Glomerular endothelial cell (primary cell): ENCODE results near the gene KRT39. TPM values are rescaled to one million over a fixed set of nuclear protein-coding genes. Genes with fewer than 3 reads are reported as not detected.

Experiments used
- DNase-seq: peaks from one replicate; pipeline ENCODE4 v3.0.0-alpha.2; 2011; ENCODE audit warnings: low read depth, low spot score; ENCODE audit errors: extremely low read depth
- total RNA-seq: library from RNA; depleted of rRNA; stranded (reverse); fragments of >200 nt; gene quantifications from 2 replicates; pipeline ENCODE4 v1.2.3, GENCODE V29; 2015

Gene KRT39
- total RNA-seq, 1 donor from 2014 or later = not detected

DNA sequence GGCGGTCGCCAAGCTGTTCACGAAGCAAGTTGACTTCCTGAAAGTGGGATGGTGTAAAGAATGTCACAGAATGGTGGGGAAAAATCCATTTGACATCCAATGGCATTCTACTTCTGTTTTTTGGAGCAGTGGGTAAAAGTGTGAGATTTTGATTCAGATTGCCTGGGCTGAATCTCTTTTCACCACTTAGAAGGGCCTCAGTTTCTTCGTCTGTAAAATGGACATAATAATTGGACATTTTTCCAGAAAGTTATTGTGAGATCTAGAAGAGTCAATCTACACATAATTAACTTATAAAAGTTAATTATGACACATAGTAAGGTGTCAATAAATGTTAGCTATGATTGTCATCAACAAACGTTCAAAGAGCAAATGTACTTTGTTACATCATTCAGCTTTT lies 14.4 kb upstream of the KRT39 start:
- no peak for DNase-seq

DNA sequence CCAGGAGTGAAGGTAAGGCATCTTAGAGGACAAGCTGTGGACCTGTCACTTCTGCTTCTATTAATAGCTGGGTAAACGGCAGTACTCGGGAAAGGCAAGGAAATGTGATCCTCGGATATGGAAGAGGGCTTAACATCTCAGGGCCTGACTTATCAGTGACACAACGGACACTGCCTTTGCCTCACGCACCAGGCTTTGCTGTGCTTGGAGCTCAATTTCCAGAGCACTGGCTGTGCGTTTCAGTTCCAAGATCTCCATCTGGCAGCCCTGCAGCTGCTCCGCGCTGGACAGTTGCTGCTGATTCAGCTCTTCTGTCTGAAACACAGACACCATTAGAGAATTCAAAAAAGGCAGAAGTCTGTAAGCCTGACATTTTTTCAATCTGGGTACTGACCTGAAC lies 13.8 kb upstream of the KRT39 start:
- DNase-seq = no peak

- no peak for DNase-seq
Measured at GRCh38 chr17:40980117-40980516, 13.4 kb upstream of the KRT39 start.

DNA sequence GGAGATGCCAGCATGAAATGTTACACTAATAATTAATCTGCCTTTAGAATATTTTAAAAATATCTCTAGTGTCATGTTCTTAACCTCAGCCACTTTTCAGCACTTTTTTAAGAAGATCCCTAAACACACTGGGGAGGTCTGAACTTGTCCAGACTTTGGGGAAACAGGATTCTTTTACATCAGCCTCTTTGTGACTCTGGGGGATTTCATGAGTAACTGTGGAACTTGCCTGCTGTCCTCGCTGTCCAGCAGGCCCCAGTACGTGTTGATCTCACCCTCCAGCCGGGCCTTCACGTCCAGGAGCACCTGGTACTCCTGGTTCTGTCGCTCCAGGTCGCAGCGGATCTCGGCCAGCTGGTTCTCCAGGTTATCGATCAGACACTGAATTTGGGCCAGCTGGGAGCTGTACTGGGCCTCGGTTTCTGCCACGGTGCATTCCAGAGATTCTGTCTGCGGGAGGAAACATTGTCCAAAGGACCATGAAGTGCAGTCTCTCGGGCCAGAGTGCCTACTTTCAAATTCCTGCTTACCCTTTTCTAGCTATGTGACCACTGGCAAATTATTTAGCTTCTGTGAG lies 11.9 kb upstream of the KRT39 start:
- DNase-seq = no peak

- no peak for DNase-seq
Measured at GRCh38 chr17:40975516-40975915, 8.8 kb upstream of the KRT39 start.

GRCh38 chr17:40974366-40974765 lies 7.6 kb upstream of the KRT39 start:
- no peak for DNase-seq

- DNase-seq = no peak
Measured at GRCh38 chr17:40967582-40967981, 834 bp upstream of the KRT39 start.

- DNase-seq = no peak
Measured at GRCh38 chr17:40963838-40964237, 2.9 kb downstream of the KRT39 start.

GRCh38 chr17:40962059-40962561 lies 4.6 kb downstream of the KRT39 start:
- no peak for DNase-seq

DNA sequence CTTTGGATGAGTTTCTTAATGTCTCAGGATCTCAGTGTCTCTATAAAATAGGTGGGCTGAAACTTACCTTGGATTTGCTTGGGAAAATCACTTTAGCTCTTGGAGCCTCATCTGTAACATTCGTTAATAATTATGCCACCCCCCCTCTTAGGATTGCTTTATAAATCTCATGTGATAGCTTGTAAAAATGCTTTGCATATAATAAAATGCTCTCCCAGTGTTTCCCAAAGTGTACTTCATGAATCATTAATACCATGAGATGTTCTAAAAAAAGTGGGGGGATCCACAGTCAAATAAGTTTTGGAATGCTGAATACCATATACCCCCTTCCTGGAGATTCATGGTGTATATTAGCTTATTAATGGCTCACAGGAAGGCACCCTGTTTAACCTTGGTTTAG lies 5.2 kb downstream of the KRT39 start:
- no peak for DNase-seq

DNA sequence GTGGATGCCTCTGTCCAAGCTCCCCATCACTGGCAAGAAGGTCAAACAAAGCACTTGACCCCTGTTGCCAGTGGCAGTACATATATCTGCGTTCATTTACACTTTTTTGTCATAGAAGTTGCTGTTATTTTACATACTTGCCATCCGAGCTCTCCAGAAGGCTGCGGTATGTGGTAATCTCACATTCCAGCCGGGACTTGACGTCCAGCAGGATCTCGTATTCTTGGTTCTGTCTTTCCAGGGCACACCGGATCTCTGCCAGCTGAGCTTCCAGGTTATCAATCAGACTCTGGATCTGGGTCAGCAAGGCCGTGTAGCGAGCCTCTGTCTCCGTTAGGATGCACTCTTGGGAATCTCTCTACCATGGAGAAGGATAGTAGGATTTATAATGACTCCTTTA lies 6.6 kb downstream of the KRT39 start:
- no peak for DNase-seq

DNA sequence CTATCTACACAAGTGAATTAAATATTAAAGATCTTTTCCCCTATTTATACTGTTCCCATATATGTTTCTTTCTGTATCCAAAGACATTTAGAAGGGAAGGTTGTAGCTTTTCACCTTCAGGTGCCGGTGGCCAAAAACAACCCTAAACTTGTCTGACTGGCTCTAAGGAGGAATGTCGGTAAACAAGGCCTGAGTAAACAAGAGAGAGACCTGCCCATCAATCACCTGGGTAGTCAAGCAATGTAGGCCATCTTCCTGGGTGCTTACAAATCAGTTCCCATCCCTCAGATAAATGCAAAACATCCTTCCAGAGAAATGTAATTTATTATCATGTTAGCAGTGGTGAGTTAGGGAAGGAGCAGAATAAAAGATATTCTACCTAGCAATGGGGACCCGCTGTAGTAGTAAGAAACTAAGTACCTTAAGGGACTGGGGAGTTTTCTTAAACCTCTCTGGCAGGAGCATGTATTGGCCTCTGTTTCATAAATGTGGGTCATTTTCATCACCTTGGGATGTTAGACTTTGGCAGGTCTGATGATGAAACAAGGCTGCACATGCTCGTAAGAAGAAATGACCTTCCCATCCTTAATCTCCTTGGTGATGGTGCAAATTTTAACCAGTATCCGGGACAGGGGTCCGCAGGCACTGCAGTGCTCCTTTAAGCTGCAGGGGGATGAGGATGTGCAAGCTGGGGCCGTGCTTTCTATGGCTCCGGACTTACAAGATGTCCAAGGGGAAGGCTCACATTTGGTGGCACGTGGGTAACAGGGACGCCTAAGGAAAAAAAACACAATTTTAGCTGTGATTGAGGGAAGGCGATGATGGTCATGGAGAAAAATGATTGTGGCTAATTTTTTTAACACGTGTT lies 8.4 kb downstream of the KRT39 start:
- no peak for DNase-seq

- no peak for DNase-seq
Measured at GRCh38 chr17:40956401-40957254, 10.1 kb downstream of the KRT39 start.

GRCh38 chr17:40953881-40954280 lies 12.9 kb downstream of the KRT39 start:
- no peak for DNase-seq

GRCh38 chr17:40952661-40953060 lies 14.1 kb downstream of the KRT39 start:
- no peak for DNase-seq

GRCh38 chr17:40952154-40952553 lies 14.6 kb downstream of the KRT39 start:
- DNase-seq = no peak

DNA sequence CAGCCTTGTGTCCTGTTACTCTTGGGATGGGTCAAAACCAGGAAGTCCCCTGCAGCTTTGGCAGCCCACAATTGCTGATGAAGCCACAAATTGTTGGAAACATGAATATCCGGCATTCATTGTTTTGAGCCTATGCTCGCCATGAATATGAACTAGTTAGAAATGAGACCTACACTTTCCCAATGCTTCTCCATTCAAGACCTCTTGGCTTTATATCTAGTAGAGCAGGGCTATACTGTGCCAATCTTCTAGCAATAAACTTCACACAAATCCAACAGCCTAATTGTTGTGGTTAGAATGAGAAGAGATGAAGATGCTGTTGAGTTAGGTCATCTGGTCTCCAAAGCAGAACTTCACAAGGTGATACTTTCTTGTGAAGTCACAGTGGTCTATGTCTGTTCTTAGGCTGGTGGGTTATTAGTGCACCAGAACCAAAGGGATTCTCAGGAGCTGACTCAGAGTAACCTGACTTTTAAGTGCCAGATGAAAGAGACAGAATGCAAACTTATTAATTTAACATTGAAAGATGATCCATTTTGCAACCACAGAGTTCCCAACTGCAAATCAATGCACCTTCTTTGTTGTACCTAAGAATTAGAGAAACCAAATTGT lies 15.6 kb downstream of the KRT39 start:
- no peak for DNase-seq

GRCh38 chr17:40950176-40950575 lies 16.6 kb downstream of the KRT39 start:
- DNase-seq = no peak

GRCh38 chr17:40949418-40949817 lies 17.3 kb downstream of the KRT39 start:
- DNase-seq = no peak

DNA sequence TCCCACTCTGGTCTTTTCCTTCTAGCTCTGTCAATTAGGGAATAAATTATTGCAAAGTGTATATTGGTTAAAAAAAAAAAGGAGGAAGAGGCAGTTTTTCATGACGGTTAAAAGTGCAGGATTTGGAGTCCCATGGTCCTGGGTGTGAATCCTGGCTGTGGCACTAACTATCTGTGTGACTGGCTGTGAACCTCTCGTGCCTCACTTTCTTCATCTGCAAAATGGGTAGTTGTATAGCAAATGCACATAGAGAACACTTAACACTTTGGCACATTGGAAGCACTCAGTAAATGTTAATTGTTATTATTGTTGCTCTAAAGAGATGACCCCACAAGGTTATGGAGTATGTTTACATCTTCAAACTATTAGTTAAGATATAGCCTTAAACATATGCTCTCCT lies 18.8 kb downstream of the KRT39 start:
- no peak for DNase-seq

DNA sequence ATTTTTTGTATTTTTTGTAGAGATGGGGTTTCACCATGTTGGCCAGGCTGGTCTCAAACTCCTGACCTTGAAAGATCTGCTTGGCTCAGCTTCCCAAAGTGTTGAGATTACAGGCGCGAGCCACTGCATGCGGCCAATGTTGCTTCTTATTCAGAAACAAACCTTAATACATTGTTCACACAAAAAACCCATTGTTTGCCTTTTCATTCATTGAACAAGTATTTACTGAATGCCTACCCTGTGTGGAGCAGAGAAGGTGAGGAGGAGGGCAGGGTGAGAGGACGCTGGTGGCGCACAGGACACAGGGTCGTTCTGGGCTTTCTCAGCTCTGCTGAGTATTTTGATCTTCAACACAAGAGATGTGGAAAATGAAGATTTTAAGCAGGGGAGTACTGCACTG lies 21.3 kb downstream of the KRT39 start:
- no peak for DNase-seq
